ENCODE results near the gene PLS3. TPM values are rescaled to one million over a fixed set of nuclear protein-coding genes. Genes with fewer than 3 reads are reported as not detected.
"Not testable (repeated sequence)": the region's sequence is repeated elsewhere in the genome, so short reads cannot be mapped to it uniquely, and the experiment has no call there.

Gene PLS3
- polyA plus RNA-seq, 1 experiment, result 354 TPM

- DNase-seq (ENCODE audit: low read depth, low spot score), result no peak
Measured at GRCh38 chrX:115539841-115540240, 21.1 kb upstream of the PLS3 start.

GRCh38 chrX:115541045-115541444, 19.9 kb upstream of the PLS3 start:
- not testable (repeated sequence) for DNase-seq (ENCODE audit: low read depth, low spot score)

More at GRCh38 chrX:115539841-115540240, 21.1 kb upstream of the PLS3 start:
- ChIA-PET CTCF (no interaction called here), POLR2A (no interaction called here)
- no peaks in the 10 kb centered on the region for H3K27me3 ChIP-seq (ENCODE audit: control insufficient read depth, insufficient read depth, low read length)
- no peaks in the 10 kb centered on the region for H3K9me3 ChIP-seq (ENCODE audit: control insufficient read depth, insufficient read depth, low read length)
- H3K4me3 ChIP-seq (ENCODE audit: low read depth, low read length), result no peak overlapping the region
- H3K27ac ChIP-seq (ENCODE audit: low read depth, low read length), result no peak overlapping the region
- TF ChIP-seq CTCF (IDR thresholded peaks at IDR 0.05; ENCODE audit: low read depth, low read length), result no peak

GRCh38 chrX:115547448-115547847, 13.5 kb upstream of the PLS3 start:
- no peaks in the 10 kb centered on the region for H3K27me3 ChIP-seq (ENCODE audit: control insufficient read depth, insufficient read depth, low read length)
- no peak overlapping the region for H3K27ac ChIP-seq (ENCODE audit: low read depth, low read length)
- POLR2A ChIA-PET, result no interaction called here
- H3K9me3 ChIP-seq (ENCODE audit: control insufficient read depth, insufficient read depth, low read length), result no peaks in the 10 kb centered on the region
- no peak overlapping the region for H3K4me3 ChIP-seq (ENCODE audit: low read depth, low read length)
- CTCF ChIA-PET, result no interaction called here
- TF ChIP-seq CTCF (IDR thresholded peaks at IDR 0.05; ENCODE audit: low read depth, low read length), result no peak
- DNase-seq (ENCODE audit: low read depth, low spot score), result no peak

More at GRCh38 chrX:115541045-115541444, 19.9 kb upstream of the PLS3 start:
- H3K9me3 ChIP-seq (ENCODE audit: control insufficient read depth, insufficient read depth, low read length); H3K27ac ChIP-seq (ENCODE audit: low read depth, low read length); POLR2A ChIA-PET; H3K4me3 ChIP-seq (ENCODE audit: low read depth, low read length); CTCF ChIA-PET; H3K27me3 ChIP-seq (ENCODE audit: control insufficient read depth, insufficient read depth, low read length): not testable (repeated sequence)

- CTCF ChIA-PET, result no interaction called here
- Histone ChIP-seq H3K27ac (ENCODE audit: low read depth, low read length) (no peak overlapping the region), H3K4me3 (ENCODE audit: low read depth, low read length) (no peak overlapping the region)
Measured at GRCh38 chrX:115549008-115549407, 12.0 kb upstream of the PLS3 start.

GRCh38 chrX:115553171-115553570, 7.8 kb upstream of the PLS3 start:
- TF ChIP-seq CTCF (IDR thresholded peaks at IDR 0.05; ENCODE audit: low read depth, low read length), result no peak
- POLR2A ChIA-PET, result interaction anchor here (0.9 kb wide), 1 partner anchor 19 kb away, joined by 3 read pairs; no protein-coding TSS in a partner anchor
- CTCF ChIA-PET, result no interaction called here
- H3K4me3 ChIP-seq (ENCODE audit: low read depth, low read length), result no peak overlapping the region
- no peak overlapping the region for H3K27ac ChIP-seq (ENCODE audit: low read depth, low read length)
- no peaks in the 10 kb centered on the region for H3K27me3 ChIP-seq (ENCODE audit: control insufficient read depth, insufficient read depth, low read length)
- DNase-seq (ENCODE audit: low read depth, low spot score), result no peak
- H3K9me3 ChIP-seq (ENCODE audit: control insufficient read depth, insufficient read depth, low read length), result no peaks in the 10 kb centered on the region

More at GRCh38 chrX:115549008-115549407, 12.0 kb upstream of the PLS3 start:
- POLR2A ChIA-PET, result no interaction called here
- H3K27me3 ChIP-seq (ENCODE audit: control insufficient read depth, insufficient read depth, low read length), result no peaks in the 10 kb centered on the region
- no peak for DNase-seq (ENCODE audit: low read depth, low spot score)
- TF ChIP-seq CTCF (IDR thresholded peaks at IDR 0.05; ENCODE audit: low read depth, low read length), result no peak
- no peaks in the 10 kb centered on the region for H3K9me3 ChIP-seq (ENCODE audit: control insufficient read depth, insufficient read depth, low read length)

GRCh38 chrX:115559672-115560071, 1.3 kb upstream of the PLS3 start:
- ChIA-PET CTCF (no interaction called here), POLR2A (no interaction called here)
- Histone ChIP-seq H3K27me3 (ENCODE audit: control insufficient read depth, insufficient read depth, low read length) (no peaks in the 10 kb centered on the region), H3K4me3 (ENCODE audit: low read depth, low read length) (no peak overlapping the region), H3K27ac (ENCODE audit: low read depth, low read length) (no peak overlapping the region), H3K9me3 (ENCODE audit: control insufficient read depth, insufficient read depth, low read length) (no peaks in the 10 kb centered on the region)
- DNase-seq (ENCODE audit: low read depth, low spot score), result no peak
- no peak for TF ChIP-seq CTCF (IDR thresholded peaks at IDR 0.05; ENCODE audit: low read depth, low read length)

Data from AG04450 (cell line).